GM04503 (cell line): ENCODE data around the gene AP3M1.
A peak's percentile ranks its signal among the peaks of the same experiment; 100 is the strongest.
"Not testable (repeated sequence)": the region's sequence is repeated elsewhere in the genome, so short reads cannot be mapped to it uniquely, and the experiment has no call there.

Experiments
- DNase-seq: peaks from one replicate; pipeline ENCODE4 v3.0.0-alpha.2; 2012; ENCODE audit warnings: low read depth

AP3M1 gene

GRCh38 chr10:74163319-74164068, 12.9 kb upstream of the AP3M1 start:
- no peak for DNase-seq

- DNase-seq: no peak
Observed at GRCh38 chr10:74160013-74160412, 9.4 kb upstream of the AP3M1 start.

- no peak for DNase-seq
Observed at GRCh38 chr10:74156919-74157289, 6.3 kb upstream of the AP3M1 start.

GRCh38 chr10:74153676-74154075, 3.0 kb upstream of the AP3M1 start:
- DNase-seq: no peak

GRCh38 chr10:74153123-74153522, 2.5 kb upstream of the AP3M1 start:
- peak; percentile 17 for DNase-seq

GRCh38 chr10:74151879-74152722, 1.5 kb upstream of the AP3M1 start:
- DNase-seq: no peak

- DNase-seq: peak; percentile 79
Observed at GRCh38 chr10:74150990-74151878, 606 bp upstream of the AP3M1 start, which contains the start of gene ADK. Gene ADK, plus strand, starts transcription at chr10:74151221. Its CDS starts 58 bp downstream, at chr10:74151279.

GRCh38 chr10:74146980-74147379, 3.6 kb downstream of the AP3M1 start:
- not testable (repeated sequence) for DNase-seq

GRCh38 chr10:74145133-74145532, 5.5 kb downstream of the AP3M1 start:
- DNase-seq: peak; percentile 65

GRCh38 chr10:74140553-74140952, 10.1 kb downstream of the AP3M1 start:
- no peak for DNase-seq

- no peak for DNase-seq
Observed at GRCh38 chr10:74139981-74140380, 10.6 kb downstream of the AP3M1 start.

GRCh38 chr10:74138596-74138995, 12.0 kb downstream of the AP3M1 start:
- DNase-seq: not testable (repeated sequence)

- no peak for DNase-seq
Observed at GRCh38 chr10:74137992-74138391, 12.6 kb downstream of the AP3M1 start.

GRCh38 chr10:74135452-74135851, 15.2 kb downstream of the AP3M1 start:
- no peak for DNase-seq

GRCh38 chr10:74133923-74134820, 16.5 kb downstream of the AP3M1 start:
- no peak for DNase-seq

GRCh38 chr10:74123081-74123480, 27.5 kb downstream of the AP3M1 start:
- DNase-seq: no peak

- no peak for DNase-seq
Observed at GRCh38 chr10:74122060-74122459, 28.6 kb downstream of the AP3M1 start.

- no peak for DNase-seq
Observed at GRCh38 chr10:74121368-74121767, 29.3 kb downstream of the AP3M1 start.

- no peak for DNase-seq
Observed at GRCh38 chr10:74120911-74121310, 29.7 kb downstream of the AP3M1 start.

GRCh38 chr10:74118804-74119203, 31.8 kb downstream of the AP3M1 start:
- no peak for DNase-seq

- DNase-seq: no peak
Observed at GRCh38 chr10:74117738-74118137, 32.9 kb downstream of the AP3M1 start.
